ENCODE data around the gene PLEKHO2.
"Not testable (repeated sequence)": the region's sequence is repeated elsewhere in the genome, so short reads cannot be mapped to it uniquely, and the experiment has no call there.

The PLEKHO2 gene, protein sequence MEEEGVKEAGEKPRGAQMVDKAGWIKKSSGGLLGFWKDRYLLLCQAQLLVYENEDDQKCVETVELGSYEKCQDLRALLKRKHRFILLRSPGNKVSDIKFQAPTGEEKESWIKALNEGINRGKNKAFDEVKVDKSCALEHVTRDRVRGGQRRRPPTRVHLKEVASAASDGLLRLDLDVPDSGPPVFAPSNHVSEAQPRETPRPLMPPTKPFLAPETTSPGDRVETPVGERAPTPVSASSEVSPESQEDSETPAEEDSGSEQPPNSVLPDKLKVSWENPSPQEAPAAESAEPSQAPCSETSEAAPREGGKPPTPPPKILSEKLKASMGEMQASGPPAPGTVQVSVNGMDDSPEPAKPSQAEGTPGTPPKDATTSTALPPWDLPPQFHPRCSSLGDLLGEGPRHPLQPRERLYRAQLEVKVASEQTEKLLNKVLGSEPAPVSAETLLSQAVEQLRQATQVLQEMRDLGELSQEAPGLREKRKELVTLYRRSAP

DNA sequence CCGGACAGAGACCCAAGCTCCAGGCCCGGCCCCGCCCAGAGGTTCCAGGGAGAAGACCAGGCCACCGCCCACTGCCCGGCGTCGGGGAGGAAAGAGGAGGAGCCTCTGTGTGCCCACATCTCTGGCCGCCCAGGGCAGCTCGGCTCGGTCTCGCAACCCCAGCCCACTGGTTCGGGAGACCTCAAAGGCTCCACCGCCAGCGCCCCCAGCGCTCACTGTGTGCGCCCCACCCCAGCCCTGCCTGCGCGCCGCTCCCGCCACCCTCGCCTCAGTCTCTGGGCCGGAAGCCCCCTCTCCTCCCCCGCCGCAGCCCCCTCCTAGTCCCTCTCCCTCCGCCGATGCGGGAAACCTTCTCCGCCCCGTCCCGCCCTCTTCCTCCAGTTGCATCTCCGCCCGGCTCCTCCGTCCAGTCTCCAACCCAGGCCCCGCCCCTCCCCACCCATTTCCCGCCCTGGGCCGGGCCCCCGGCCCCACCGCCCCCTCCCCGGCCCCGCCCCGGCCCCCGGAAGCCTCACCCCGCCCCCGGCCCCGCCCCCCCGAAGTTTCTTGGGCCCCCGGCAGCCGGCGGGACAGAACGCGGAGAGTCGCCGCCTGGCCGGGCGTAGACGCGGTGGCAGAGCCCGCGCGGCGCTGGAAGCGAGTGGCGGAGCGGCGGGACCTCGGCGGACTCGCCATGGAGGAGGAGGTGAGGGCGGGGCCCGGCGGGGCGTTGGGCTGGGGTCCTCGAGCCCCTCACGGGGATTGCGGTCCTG is at the start of gene PLEKHO2:
PLEKHO2 (plus strand) TSS at position 572 of the 752 bp plus-strand sequence; CDS start at position 674, 102 bp downstream.
- peak; percentile 18 for DNase-seq

DNA sequence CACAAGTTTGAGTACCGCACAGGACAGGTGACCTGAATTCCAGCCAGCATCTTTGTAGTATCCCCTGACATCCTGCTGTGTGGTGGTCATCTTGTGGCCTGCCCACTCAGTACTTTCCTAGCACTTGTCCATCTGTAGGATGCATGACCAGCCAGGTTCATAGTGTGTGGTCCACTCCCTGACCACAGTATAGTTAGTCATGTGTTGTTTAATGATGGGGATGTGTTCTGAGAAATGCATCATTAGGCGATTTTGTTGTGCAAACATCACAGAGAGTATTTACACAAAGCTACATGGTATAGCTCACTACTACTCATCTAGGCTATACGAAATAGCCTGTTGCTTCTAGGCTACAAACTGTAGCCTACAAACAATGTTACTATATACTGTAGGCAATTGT is 49.4 kb upstream of the PLEKHO2 start:
- DNase-seq, result no peak

- DNase-seq, result not testable (repeated sequence)
Observed at GRCh38 chr15:64795299-64795698, 46.4 kb upstream of the PLEKHO2 start.

GRCh38 chr15:64795921-64796320 is 45.8 kb upstream of the PLEKHO2 start:
- not testable (repeated sequence) for DNase-seq

DNA sequence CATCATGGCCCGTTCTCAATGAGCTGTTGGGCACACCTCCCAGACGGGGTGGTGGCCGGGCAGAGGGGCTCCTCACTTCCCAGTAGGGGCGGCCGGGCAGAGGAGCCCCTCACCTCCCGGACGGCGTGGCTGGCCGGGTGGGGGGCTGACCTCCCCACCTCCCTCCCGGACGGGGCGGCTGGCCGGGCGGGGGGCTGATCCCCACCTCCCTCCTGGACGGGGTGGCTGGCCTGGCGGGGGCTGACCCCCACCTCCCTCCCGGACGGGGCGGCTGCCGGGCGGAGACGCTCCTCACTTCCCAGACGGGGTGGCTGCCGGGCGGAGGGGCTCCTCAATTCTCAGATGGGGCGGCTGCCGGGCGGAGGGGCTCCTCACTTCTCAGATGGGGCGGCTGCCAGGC is 42.8 kb upstream of the PLEKHO2 start:
- not testable (repeated sequence) for DNase-seq

- no peak for DNase-seq
Observed at GRCh38 chr15:64800476-64800875, 41.2 kb upstream of the PLEKHO2 start.

GRCh38 chr15:64803526-64803925 is 38.2 kb upstream of the PLEKHO2 start:
- no peak for DNase-seq

GRCh38 chr15:64804619-64805018 is 37.1 kb upstream of the PLEKHO2 start:
- no peak for DNase-seq

DNA sequence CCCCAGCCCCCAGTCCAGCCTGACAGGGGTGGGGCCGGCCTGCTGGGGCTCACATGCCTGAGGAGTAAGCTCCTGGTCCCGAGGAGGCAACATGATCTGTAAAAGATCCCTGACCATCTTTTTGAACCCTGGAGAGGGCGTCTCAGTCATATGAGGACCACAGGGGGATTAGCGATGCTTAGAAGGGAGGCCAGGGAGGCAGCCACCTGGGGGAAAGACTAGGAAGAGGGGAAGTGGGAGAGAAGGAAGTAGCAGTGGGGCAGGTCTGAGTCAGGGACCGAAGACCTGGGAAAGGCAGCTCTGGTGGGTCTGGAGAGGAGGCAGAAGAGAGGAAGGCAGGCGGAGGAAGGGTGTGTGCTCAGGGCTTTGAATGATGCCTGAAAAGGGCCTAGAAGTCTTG is 35.2 kb upstream of the PLEKHO2 start:
- DNase-seq, result no peak

- DNase-seq, result no peak
Observed at GRCh38 chr15:64807051-64807749, 34.5 kb upstream of the PLEKHO2 start.

GRCh38 chr15:64807751-64808222 is 33.9 kb upstream of the PLEKHO2 start:
- DNase-seq, result no peak

DNA sequence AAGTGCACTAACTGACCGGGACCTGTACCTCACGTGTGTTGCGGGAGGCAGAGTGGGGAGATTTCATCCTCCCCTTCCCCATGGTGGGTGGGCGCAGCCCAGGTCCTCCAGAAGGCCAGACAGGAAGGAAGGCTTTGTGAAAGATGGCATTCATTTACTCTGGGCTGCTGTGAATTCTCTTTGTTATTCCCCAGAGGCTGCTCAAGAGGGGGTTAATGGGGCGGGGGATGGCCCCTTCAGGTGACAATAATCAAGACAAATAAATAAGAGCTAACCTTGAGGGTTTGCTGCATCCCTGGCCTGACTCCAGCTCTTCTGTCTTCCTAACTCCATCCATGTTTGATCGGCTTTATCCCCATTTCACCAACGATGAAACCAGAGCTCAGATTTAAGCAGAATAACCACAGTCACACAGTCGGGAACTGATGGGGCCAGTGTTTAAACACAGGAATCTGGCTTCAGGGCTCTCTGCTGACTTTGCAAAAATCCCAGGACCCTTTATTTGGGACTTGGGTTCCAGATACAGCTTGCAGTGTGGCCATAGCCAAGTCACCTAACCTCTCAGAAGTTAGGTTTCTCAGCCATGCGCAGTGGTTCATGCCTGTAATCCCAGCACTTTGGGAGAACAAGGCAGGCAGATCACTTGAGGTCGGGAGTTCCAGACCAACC is 32.8 kb upstream of the PLEKHO2 start:
- DNase-seq, result no peak

DNA sequence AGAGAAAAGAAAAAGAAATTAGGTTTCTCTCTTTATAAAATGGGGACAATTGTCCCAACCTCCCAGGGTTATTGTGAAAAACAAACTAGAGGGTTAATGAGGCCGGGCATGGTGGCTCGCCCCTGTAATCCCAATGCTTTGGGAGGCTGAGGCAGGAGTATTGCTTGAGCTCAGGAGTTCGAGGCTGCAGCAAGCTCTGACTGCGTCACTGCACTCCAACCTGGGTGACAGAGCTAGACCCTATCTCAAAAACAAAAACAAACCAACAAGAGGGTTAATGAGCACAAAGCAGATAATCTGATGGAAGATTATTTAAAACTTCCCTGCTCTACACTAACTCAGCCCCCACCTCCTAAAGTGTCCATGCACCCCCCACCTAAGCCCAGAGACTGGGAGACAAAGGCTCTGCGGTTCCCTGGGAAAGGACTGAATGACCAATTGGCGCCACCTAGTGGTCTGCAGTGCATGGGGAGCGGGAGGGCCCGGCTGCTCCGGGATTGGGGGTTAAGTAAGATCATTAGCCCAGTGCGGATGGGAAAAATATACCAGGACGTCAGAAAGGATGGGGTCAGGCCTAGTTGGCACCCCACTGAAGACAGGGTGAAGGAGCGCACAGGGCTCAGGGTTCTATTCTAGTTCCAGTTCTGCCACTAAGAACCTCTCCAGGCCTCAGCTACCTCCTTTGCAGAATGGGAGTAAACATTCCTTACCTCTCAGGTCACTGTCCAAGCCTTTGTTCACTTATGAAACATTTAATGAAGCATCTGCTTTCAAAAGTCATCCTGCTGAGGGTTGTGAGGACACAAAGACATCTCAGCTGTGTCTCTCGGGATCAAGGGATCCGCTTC is 31.8 kb upstream of the PLEKHO2 start:
- no peak for DNase-seq

GRCh38 chr15:64810497-64811326 is 31.0 kb upstream of the PLEKHO2 start:
- DNase-seq, result no peak

GRCh38 chr15:64813075-64813474 is 28.6 kb upstream of the PLEKHO2 start:
- DNase-seq, result no peak

- DNase-seq, result not testable (repeated sequence)
Observed at GRCh38 chr15:64814283-64814682, 27.4 kb upstream of the PLEKHO2 start.

DNA sequence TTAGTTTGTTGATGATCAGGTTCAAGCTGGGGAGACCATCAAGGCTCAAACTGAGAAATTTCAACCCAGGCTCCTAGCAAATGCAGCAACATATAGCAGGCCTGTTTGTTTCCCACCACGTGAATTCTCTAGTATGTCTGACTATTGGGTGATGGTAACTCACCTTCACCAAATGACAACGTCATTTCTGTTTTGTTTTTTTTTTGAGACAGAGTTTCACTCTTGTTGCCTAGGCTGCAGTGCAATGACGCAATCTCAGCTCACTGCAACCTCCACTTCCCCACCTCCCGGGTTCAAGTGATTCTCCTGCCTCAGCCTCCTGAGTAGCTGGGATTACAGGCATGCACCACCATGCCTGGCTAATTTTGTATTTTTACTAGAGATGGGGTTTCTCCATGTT is 26.8 kb upstream of the PLEKHO2 start:
- not testable (repeated sequence) for DNase-seq

DNA sequence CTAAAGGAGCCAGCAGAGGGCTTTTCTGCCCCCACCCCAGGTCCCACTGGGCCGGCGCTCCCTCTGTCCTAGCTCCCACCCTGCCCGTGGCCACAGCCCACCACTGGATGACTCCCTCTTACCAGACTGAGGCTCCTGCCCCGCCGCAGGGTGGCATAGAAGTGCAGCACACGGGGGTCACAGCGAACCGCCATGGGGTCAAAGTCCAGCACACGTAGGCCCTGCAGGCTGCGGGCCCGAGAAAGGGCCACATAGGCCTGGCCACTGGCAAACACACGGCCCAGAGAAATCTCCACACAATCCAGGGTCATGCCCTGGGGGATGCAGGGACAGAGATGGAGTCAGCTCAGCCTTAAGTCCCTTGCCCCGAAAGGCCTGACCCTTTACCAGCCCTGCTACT is 25.3 kb upstream of the PLEKHO2 start:
- no peak for DNase-seq

- no peak for DNase-seq
Observed at GRCh38 chr15:64824929-64825430, 16.7 kb upstream of the PLEKHO2 start.
